ENCODE measurements around the gene PTTG1IP. TPM values are rescaled to one million over a fixed set of nuclear protein-coding genes. Genes with fewer than 3 reads are reported as not detected.

Gene PTTG1IP
- total and polyA plus RNA-seq, 2 of the 13 experiments (the other 11 are each of a cell fraction or from before 2014, with no cell fraction given), result 161 to 700 TPM

DNA sequence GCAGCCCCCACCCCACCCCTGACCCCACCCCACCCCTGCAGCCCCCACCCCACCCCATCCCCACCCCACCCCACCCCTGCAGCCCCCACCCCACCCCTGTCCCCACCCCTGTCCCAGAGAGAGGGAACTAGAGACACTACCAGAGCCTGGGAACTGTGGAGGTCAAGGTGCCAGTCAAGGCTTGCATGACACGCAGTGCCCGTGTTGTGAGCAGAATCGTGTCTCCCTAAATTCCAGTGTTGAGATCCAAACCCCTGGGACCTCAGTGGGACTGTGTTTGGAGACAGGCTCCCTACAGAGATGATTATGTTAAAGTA, 37.2 kb downstream of the PTTG1IP start (continued):
- TF ChIP-seq ZNF775 (CRISPR knock-in tag; IDR thresholded peaks at IDR 0.05; ENCODE audit: borderline replicate concordance), result no peak
- no peak for TF ChIP-seq ZNF557 (CRISPR knock-in tag; IDR thresholded peaks at IDR 0.05)
- TF ChIP-seq XRCC5 (optimal IDR thresholded peaks at IDR 0.05; ENCODE audit: low read length), result no peak
- no peak for TF ChIP-seq ZNF788 (CRISPR knock-in tag; IDR thresholded peaks at IDR 0.05; ENCODE audit: borderline replicate concordance)
- TF ChIP-seq, protein P1, sequence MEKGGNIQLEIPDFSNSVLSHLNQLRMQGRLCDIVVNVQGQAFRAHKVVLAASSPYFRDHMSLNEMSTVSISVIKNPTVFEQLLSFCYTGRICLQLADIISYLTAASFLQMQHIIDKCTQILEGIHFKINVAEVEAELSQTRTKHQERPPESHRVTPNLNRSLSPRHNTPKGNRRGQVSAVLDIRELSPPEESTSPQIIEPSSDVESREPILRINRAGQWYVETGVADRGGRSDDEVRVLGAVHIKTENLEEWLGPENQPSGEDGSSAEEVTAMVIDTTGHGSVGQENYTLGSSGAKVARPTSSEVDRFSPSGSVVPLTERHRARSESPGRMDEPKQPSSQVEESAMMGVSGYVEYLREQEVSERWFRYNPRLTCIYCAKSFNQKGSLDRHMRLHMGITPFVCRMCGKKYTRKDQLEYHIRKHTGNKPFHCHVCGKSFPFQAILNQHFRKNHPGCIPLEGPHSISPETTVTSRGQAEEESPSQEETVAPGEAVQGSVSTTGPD (CRISPR knock-in tag; IDR thresholded peaks at IDR 0.05), result no peak
- TF ChIP-seq ADNP (CRISPR knock-in tag; IDR thresholded peaks at IDR 0.05), result no peak

DNA sequence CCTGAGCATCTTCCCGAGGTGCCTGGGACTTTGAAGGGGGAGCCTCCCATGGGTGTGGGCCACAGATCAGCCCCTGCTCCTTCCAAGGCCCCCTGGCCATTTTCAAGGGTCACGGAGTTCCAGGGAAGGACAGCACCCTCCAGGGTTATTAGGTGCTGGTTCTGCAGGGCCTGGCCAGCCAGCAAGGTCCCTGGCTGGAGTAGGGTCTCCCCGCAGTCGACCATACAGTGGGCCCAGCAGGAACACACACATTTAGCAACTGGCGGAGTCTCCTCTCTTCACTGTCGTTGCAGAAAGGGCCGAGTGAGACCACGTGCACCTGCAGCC, 37.9 kb downstream of the PTTG1IP start:
- no peak overlapping the region for H3K27ac ChIP-seq (ENCODE audit: extremely low read length, insufficient read depth, low read length)
- no peaks in the 10 kb centered on the region for H3K79me2 ChIP-seq (ENCODE audit: insufficient read depth, low read length)
- intact Hi-C loops (cut with micrococcal nuclease; ENCODE audit: unreplicated experiment), result no loop called here
- no peaks in the 10 kb centered on the region for H4K20me1 ChIP-seq (ENCODE audit: insufficient read depth, low read length)
- H3K4me3 ChIP-seq (replicated peaks in 1 of 3; ENCODE audit: insufficient read depth in 1 of 3, low read depth in 2 of 3, low read length in 3 of 3), result no peak overlapping the region
- WGBS (ENCODE audit: low lambda C conversion rate), result 50% methylated on average over 2 of the region's 8 CpGs
- DNase-seq (ENCODE audit: low spot score), result no peak
- H3K4me1 ChIP-seq (ENCODE audit: insufficient read depth, low read length), result peaks cover 40% of the 10 kb centered on the region
- H3K36me3 ChIP-seq (replicated peaks in 1 of 2; ENCODE audit: control insufficient read depth in 1 of 2, insufficient read depth in 2 of 2, low read length in 2 of 2), result no peaks in the 10 kb centered on the region
- POLR2A ChIA-PET, result no interaction called here
- in situ Hi-C loops (cut with HindIII; ENCODE audit: extremely low pct_ligation_motif_present, low pct_unique_long_range_greater_than_20kb), result no loop called here
- ATAC-seq, result no peak
- TF ChIP-seq ZNF644 (CRISPR knock-in tag; IDR thresholded peaks at IDR 0.05; ENCODE audit: low read depth) (no peak), ZNF672 (CRISPR knock-in tag; IDR thresholded peaks at IDR 0.05) (no peak), ZNF430 (CRISPR knock-in tag; IDR thresholded peaks at IDR 0.05) (no peak)
- TF ChIP-seq, protein P2, sequence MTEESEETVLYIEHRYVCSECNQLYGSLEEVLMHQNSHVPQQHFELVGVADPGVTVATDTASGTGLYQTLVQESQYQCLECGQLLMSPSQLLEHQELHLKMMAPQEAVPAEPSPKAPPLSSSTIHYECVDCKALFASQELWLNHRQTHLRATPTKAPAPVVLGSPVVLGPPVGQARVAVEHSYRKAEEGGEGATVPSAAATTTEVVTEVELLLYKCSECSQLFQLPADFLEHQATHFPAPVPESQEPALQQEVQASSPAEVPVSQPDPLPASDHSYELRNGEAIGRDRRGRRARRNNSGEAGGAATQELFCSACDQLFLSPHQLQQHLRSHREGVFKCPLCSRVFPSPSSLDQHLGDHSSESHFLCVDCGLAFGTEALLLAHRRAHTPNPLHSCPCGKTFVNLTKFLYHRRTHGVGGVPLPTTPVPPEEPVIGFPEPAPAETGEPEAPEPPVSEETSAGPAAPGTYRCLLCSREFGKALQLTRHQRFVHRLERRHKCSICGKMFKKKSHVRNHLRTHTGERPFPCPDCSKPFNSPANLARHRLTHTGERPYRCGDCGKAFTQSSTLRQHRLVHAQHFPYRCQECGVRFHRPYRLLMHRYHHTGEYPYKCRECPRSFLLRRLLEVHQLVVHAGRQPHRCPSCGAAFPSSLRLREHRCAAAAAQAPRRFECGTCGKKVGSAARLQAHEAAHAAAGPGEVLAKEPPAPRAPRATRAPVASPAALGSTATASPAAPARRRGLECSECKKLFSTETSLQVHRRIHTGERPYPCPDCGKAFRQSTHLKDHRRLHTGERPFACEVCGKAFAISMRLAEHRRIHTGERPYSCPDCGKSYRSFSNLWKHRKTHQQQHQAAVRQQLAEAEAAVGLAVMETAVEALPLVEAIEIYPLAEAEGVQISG (CRISPR knock-in tag; IDR thresholded peaks at IDR 0.05), result no peak
- FAIRE-seq, result no peak
- CTCF ChIA-PET (ENCODE audit: low intra/inter-chr PET ratio, low total read pairs), result no interaction called here
- H2AFZ ChIP-seq (ENCODE audit: low read length), result no peak overlapping the region
- H3K9me3 ChIP-seq (ENCODE audit: low read length), result no peaks in the 10 kb centered on the region
- no TSS peak for BruUV-seq (replicated peaks)
- no peak overlapping the region for H3K9ac ChIP-seq (ENCODE audit: insufficient read depth, low read depth, low read length)
- H3K27me3 ChIP-seq (ENCODE audit: control insufficient read depth in 1 of 2, insufficient read depth in 2 of 2, low read length in 2 of 2), result peaks cover 5 to 29% of the 10 kb centered on the region in 2 experiments; a peak in 4 of 5 replicates
- H3K4me2 ChIP-seq (ENCODE audit: low read depth, low read length), result no peak overlapping the region

All from HepG2 (cell line).